ENCODE measurements around the gene PRMT9. TPM values are rescaled to one million over a fixed set of nuclear protein-coding genes. Genes with fewer than 3 reads are reported as not detected.
A peak's percentile ranks its signal among the peaks of the same experiment; 100 is the strongest.

Gene PRMT9
- total and polyA plus RNA-seq, 5 donors from 2014 or later = 5.8 to 27.5 (median 6.9) TPM

DNA sequence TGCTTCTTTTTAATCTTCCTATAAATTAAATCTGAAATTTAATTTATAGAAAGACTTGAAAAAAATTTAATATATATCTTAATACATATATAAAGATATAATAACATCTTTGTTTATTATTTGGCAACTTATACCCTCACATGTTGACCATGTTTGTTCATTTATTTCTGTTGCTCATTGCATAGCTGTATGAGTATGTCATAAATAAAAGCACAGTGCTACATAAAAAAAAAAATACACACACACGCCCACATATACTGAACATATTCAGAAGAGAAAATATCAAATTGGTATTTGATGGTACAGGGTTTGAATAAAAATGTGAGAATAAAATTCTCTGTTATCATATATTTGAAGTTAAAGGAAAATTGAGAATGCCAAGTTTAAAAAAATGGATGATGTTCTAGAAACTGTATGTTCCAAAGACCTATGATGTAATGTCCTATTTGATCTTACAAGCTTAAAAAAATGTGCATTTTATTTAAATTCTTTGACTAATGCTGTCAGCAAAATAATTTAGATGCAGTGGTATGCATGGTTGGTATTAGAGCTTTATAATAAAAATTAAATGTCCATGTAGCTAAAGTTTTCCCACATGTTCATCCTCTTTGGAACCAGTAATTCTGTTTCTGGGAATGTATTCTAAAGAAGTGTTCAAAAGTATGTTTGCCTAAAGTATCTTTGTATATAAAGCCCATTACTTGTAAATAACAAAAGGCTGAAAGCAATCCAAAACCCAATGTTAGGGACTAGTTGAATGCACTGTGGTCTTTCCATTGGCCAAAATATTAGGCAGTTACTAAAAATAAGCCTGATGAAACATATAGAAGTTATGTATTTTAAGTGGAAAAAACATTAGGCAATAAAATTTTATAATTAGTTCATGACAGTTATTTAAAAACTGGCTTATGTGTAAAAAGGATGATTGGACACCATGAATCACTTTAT lies 53.9 kb downstream of the PRMT9 start:
- ATAC-seq (ENCODE audit: low read depth in 2 of 2) = no peak
- Mint-ChIP-seq H3K27ac (no peak overlapping the region), H3K27me3 (no peaks in the 10 kb centered on the region), H3K36me3 (peaks cover 48% of the 10 kb centered on the region), H3K4me1 (peaks cover 4 to 31% (median 12%) of the 10 kb centered on the region in 4 donors), H3K4me3 (no peak overlapping the region), H3K9me3 (no peaks in the 10 kb centered on the region)
- no peaks in the 10 kb centered on the region for H3K27me3 ChIP-seq (ENCODE audit: control insufficient read depth, insufficient read depth, low read length)
- peaks cover 91% of the 10 kb centered on the region for H3K36me3 ChIP-seq (ENCODE audit: control insufficient read depth, insufficient read depth, low read length)
- no peaks in the 10 kb centered on the region for H3K9me3 ChIP-seq (ENCODE audit: control insufficient read depth in 2 of 2, low read length in 2 of 2)
- H3K4me1 ChIP-seq (ENCODE audit: control insufficient read depth, insufficient read depth, low read length, poor library complexity, severe bottlenecking) = no peaks in the 10 kb centered on the region
- no peak overlapping the region for H3K27ac ChIP-seq (ENCODE audit: insufficient read depth, low read length, poor library complexity, severe bottlenecking)
- no peak overlapping the region for H3K4me3 ChIP-seq (ENCODE audit: low read depth, low read length)
- DNase-seq = no peak

DNA sequence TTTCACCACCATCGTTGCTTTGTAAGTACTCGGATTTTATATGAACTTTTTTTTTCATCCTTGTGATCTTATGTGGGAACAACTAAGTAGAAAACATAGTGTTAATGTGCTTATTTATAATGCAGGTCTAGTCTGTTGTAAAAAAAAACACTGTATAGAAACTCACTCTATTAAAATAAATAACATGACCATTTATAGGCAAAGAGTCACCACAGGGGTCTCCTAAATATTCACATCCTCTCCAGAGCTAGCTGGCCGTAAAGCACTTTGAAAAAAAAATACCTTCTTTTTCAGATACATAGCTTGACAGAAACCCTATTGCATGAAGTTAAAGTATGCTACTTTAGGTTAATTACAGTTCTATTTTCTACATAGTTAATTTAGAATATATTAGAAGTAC lies 55.5 kb downstream of the PRMT9 start:
- H3K4me1 ChIP-seq (ENCODE audit: control insufficient read depth, insufficient read depth, low read length, poor library complexity, severe bottlenecking) = no peaks in the 10 kb centered on the region
- H3K9me3 ChIP-seq (ENCODE audit: control insufficient read depth in 2 of 2, low read length in 2 of 2) = no peaks in the 10 kb centered on the region
- Mint-ChIP-seq H3K9me3 (no peaks in the 10 kb centered on the region), H3K36me3 (peaks cover 49% of the 10 kb centered on the region), H3K27ac (no peak overlapping the region), H3K27me3 (no peaks in the 10 kb centered on the region), H3K4me1 (peaks cover 4 to 31% (median 15%) of the 10 kb centered on the region in 4 donors), H3K4me3 (no peak overlapping the region)
- DNase-seq (no peak), ATAC-seq (ENCODE audit: low read depth in 2 of 2) (no peak)
- H3K27ac ChIP-seq (ENCODE audit: insufficient read depth, low read length, poor library complexity, severe bottlenecking) = no peak overlapping the region
- H3K36me3 ChIP-seq (ENCODE audit: control insufficient read depth, insufficient read depth, low read length) = peaks cover 92% of the 10 kb centered on the region
- no peak overlapping the region for H3K4me3 ChIP-seq (ENCODE audit: low read depth, low read length)
- no peaks in the 10 kb centered on the region for H3K27me3 ChIP-seq (ENCODE audit: control insufficient read depth, insufficient read depth, low read length)

DNA sequence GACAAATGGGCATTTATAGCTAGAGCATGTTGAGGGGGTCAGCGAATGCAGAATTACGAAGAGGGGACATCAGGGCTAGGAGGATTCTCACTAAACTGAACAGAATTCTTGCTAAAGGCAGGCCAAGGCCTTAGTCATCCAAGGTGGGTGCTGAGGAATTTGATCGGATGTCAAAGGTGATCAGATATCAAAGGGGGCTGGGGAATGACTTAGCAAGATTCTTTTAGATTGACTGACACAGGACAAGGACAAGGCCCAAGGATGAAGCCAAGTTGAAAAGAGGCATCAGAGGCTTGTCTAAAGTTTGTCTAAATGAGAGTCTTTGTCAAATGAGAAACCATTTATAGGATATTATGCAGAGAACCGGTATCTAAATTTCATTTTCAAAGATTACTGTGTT lies 57.1 kb downstream of the PRMT9 start:
- Histone ChIP-seq H3K27ac (ENCODE audit: insufficient read depth, low read length, poor library complexity, severe bottlenecking) (no peak overlapping the region), H3K9me3 (ENCODE audit: control insufficient read depth in 2 of 2, low read length in 2 of 2) (no peaks in the 10 kb centered on the region), H3K4me1 (ENCODE audit: control insufficient read depth, insufficient read depth, low read length, poor library complexity, severe bottlenecking) (peaks cover 4% of the 10 kb centered on the region), H3K36me3 (ENCODE audit: control insufficient read depth, insufficient read depth, low read length) (peaks cover 86% of the 10 kb centered on the region), H3K4me3 (ENCODE audit: low read depth, low read length) (no peak overlapping the region), H3K27me3 (ENCODE audit: control insufficient read depth, insufficient read depth, low read length) (no peaks in the 10 kb centered on the region)
- H3K27me3 Mint-ChIP-seq = no peaks in the 10 kb centered on the region
- DNase-seq = no peak
- H3K36me3 Mint-ChIP-seq = peaks cover 48% of the 10 kb centered on the region
- no peak overlapping the region for H3K4me3 Mint-ChIP-seq
- ATAC-seq (ENCODE audit: low read depth in 2 of 2) = no peak
- peaks cover 10 to 26% (median 23%) of the 10 kb centered on the region in 4 donors for H3K4me1 Mint-ChIP-seq
- H3K9me3 Mint-ChIP-seq = no peaks in the 10 kb centered on the region
- H3K27ac Mint-ChIP-seq = no peak overlapping the region

DNA sequence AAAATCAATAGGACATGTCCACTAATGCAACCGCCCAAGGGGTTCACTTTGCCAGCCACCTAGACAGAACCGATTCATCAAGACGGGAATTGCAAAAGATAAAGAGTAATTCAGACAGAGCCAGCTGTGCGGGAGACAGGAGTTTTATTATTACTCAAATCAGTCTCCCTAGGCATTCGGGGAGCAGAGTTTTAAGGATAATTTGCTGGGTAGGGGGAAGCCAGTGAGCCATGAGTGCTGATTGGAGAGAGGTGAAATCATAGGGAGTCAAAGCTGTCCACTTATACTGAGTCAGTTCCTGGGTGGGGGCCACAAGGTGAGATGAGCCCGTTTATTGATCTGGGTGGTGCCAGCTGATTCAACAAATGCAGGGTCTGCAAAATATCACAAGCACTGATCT lies 58.2 kb downstream of the PRMT9 start:
- Histone ChIP-seq H3K36me3 (ENCODE audit: control insufficient read depth, insufficient read depth, low read length) (peaks cover 82% of the 10 kb centered on the region), H3K4me1 (ENCODE audit: control insufficient read depth, insufficient read depth, low read length, poor library complexity, severe bottlenecking) (peaks cover 11% of the 10 kb centered on the region), H3K9me3 (ENCODE audit: control insufficient read depth in 2 of 2, low read length in 2 of 2) (no peaks in the 10 kb centered on the region), H3K4me3 (ENCODE audit: low read depth, low read length) (no peak overlapping the region), H3K27ac (ENCODE audit: insufficient read depth, low read length, poor library complexity, severe bottlenecking) (no peak overlapping the region), H3K27me3 (ENCODE audit: control insufficient read depth, insufficient read depth, low read length) (no peaks in the 10 kb centered on the region)
- DNase-seq (no peak), ATAC-seq (ENCODE audit: low read depth in 2 of 2) (no peak)
- H3K4me1 Mint-ChIP-seq = peaks cover 15 to 30% (median 25%) of the 10 kb centered on the region in 4 donors
- H3K4me3 Mint-ChIP-seq = no peak overlapping the region
- no peak overlapping the region for H3K27ac Mint-ChIP-seq
- peaks cover 49% of the 10 kb centered on the region for H3K36me3 Mint-ChIP-seq
- H3K9me3 Mint-ChIP-seq = no peaks in the 10 kb centered on the region
- no peaks in the 10 kb centered on the region for H3K27me3 Mint-ChIP-seq

DNA sequence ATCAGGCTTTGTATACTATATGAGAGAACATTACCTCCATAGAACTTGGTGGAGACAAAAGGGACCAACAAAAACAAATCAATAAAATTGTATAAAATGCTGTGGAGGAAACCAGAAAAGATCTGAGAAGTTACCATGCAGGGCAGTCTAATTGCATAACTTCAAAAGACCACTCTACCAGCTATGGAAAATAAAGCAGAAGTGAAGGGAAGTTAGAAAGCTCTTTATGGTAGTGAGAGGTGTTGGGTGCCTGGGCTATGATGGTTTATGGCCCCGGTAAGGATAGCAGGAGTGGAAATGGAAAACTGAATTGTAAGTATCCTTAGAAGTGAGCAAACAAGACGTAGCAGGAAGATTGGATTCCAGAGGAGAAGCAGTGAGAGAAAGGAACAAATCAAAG lies 63.6 kb downstream of the PRMT9 start:
- peaks cover 12% of the 10 kb centered on the region for H3K27me3 Mint-ChIP-seq
- peaks cover 36% of the 10 kb centered on the region for H3K36me3 Mint-ChIP-seq
- H3K4me3 ChIP-seq (ENCODE audit: low read depth, low read length) = peak overlapping the region; percentile 29
- no peak overlapping the region for H3K27ac ChIP-seq (ENCODE audit: insufficient read depth, low read length, poor library complexity, severe bottlenecking)
- peaks cover 34% of the 10 kb centered on the region for H3K36me3 ChIP-seq (ENCODE audit: control insufficient read depth, insufficient read depth, low read length)
- no peaks in the 10 kb centered on the region for H3K9me3 ChIP-seq (ENCODE audit: control insufficient read depth in 2 of 2, low read length in 2 of 2)
- peak overlapping the region; percentile 72 to 92 (median 81) for H3K4me3 Mint-ChIP-seq
- H3K9me3 Mint-ChIP-seq = peaks cover 0 to 1% (median 0%) of the 10 kb centered on the region in 7 donors
- peak overlapping the region; percentile 10 to 86 (median 68) for H3K27ac Mint-ChIP-seq
- peaks cover 17 to 65% (median 37%) of the 10 kb centered on the region in 4 donors for H3K4me1 Mint-ChIP-seq
- no peak for ATAC-seq (ENCODE audit: low read depth in 2 of 2)
- no peak for DNase-seq
- peaks cover 37% of the 10 kb centered on the region for H3K4me1 ChIP-seq (ENCODE audit: control insufficient read depth, insufficient read depth, low read length, poor library complexity, severe bottlenecking)
- H3K27me3 ChIP-seq (ENCODE audit: control insufficient read depth, insufficient read depth, low read length) = no peaks in the 10 kb centered on the region

DNA sequence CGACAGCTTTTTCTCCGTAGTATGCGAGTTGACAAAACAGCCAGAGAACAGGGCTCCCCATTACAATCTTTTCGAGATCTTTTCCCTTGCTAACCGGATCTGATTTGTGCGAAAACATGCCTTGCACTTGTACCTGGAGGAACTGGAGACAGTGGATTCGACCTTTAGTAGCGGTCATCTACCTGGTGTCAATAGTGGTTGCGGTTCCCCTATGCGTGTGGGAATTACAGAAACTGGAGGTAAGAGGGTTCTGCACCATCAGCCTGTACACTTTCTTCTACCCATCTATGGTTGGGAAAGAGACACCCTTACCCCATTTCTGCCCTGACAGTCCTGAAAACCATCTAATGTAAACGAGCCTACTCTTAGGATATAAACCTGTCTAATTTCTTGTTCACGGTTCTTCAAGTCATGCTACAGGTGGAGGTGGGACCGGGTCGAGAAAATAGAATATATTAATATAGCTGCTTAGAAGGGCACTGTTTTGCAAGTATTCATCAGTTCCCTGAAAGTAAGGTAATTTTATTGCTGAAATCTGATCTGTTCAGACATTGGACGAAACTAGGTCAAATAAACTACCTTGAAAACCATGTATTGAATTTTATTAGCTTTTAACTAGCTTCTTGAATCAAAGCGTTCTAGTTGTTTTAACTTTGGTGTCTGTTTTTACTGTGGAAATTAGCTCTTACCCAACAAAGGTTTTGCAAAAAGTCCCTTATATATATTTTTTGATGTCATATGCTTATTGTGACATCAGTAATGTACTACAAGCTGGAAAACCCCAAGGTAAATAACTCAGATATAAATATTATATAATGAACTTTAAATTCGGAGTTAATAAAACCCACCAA lies 65.9 kb downstream of the PRMT9 start:
- H3K36me3 ChIP-seq (ENCODE audit: control insufficient read depth, insufficient read depth, low read length) = peaks cover 14% of the 10 kb centered on the region
- H3K4me3 ChIP-seq (ENCODE audit: low read depth, low read length) = peak overlapping the region; percentile 98
- peaks cover 23% of the 10 kb centered on the region for H3K27me3 Mint-ChIP-seq
- H3K27me3 ChIP-seq (ENCODE audit: control insufficient read depth, insufficient read depth, low read length) = peaks cover 3% of the 10 kb centered on the region
- H3K4me3 Mint-ChIP-seq = peak overlapping the region; percentile 92 to 98 (median 96)
- ATAC-seq (ENCODE audit: low read depth in 2 of 2) (no peak), DNase-seq (no peak)
- H3K4me1 ChIP-seq (ENCODE audit: control insufficient read depth, insufficient read depth, low read length, poor library complexity, severe bottlenecking) = peaks cover 37% of the 10 kb centered on the region
- no peaks in the 10 kb centered on the region for H3K9me3 ChIP-seq (ENCODE audit: control insufficient read depth in 2 of 2, low read length in 2 of 2)
- H3K36me3 Mint-ChIP-seq = peaks cover 22% of the 10 kb centered on the region
- peak overlapping the region; percentile 93 for H3K27ac ChIP-seq (ENCODE audit: insufficient read depth, low read length, poor library complexity, severe bottlenecking)
- H3K27ac Mint-ChIP-seq = peak overlapping the region; percentile 97 to 99 (median 98)
- H3K9me3 Mint-ChIP-seq = peaks cover 0 to 3% (median 0%) of the 10 kb centered on the region in 7 donors
- peaks cover 14 to 61% (median 36%) of the 10 kb centered on the region in 4 donors for H3K4me1 Mint-ChIP-seq

DNA sequence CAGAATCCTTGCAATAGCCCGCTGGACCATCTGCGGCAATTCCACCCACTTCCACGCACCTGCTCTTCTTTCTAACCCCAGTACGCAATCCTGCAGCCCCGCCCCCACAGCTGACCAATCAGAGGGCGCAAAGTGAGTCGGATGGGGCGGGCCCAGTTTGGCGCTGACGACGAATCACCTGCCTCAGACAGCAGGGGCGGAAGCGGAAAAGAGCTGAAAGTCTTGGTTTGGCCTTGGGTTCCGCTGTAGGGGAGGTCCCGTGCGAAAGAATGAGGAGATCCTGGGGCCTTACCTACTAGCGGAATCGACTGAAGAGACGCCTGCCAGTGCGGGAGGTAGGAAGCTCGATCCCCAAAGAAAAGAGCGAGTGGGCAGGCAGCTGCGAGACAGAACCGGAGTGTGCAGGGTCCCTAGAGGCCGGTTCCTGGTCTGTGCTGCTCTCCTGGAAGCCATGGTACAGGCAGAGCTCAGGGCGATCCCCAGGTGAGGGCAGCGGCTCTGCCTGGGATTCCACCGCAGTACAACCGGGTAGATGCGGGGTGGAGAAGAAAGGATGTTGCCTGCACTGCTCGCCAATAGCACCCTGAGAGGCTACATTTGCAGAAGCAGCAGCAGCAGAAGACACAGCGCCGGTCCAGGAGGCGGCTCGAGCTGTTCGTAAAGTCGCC lies 66.7 kb downstream of the PRMT9 start, which contains the start of gene TMEM184C:
Gene TMEM184C (plus strand): TSS at position 225 of the 668 bp plus-strand sequence. CDS start 560 bp downstream, outside the sequence.
- Mint-ChIP-seq H3K27me3 (peaks cover 24% of the 10 kb centered on the region), H3K4me1 (peaks cover 14 to 55% (median 30%) of the 10 kb centered on the region in 4 donors), H3K36me3 (peaks cover 17% of the 10 kb centered on the region), H3K9me3 (peaks cover 0 to 3% (median 0%) of the 10 kb centered on the region in 7 donors), H3K4me3 (peak within 1 kb of the TSS; percentile 92 to 98 (median 96)), H3K27ac (peak within 1 kb of the TSS; percentile 97 to 99 (median 98))
- ATAC-seq (ENCODE audit: low read depth in 2 of 2) (peak; percentile 98), DNase-seq (peak; percentile 97 to 98 (median 98))
- no peaks in the 10 kb centered on the region for H3K9me3 ChIP-seq (ENCODE audit: control insufficient read depth in 2 of 2, low read length in 2 of 2)
- peaks cover 3% of the 10 kb centered on the region for H3K27me3 ChIP-seq (ENCODE audit: control insufficient read depth, insufficient read depth, low read length)
- peaks cover 34% of the 10 kb centered on the region for H3K4me1 ChIP-seq (ENCODE audit: control insufficient read depth, insufficient read depth, low read length, poor library complexity, severe bottlenecking)
- peak within 1 kb of the TSS; percentile 93 for H3K27ac ChIP-seq (ENCODE audit: insufficient read depth, low read length, poor library complexity, severe bottlenecking)
- peak within 1 kb of the TSS; percentile 98 for H3K4me3 ChIP-seq (ENCODE audit: low read depth, low read length)
- peaks cover 7% of the 10 kb centered on the region for H3K36me3 ChIP-seq (ENCODE audit: control insufficient read depth, insufficient read depth, low read length)

Data from CD4-positive, CD25-positive, alpha-beta regulatory T cell (primary cell).